SU-DHL-6 (cell line): Measurements from ENCODE around the gene AXDND1.

Experiments used
- H2AFZ ChIP-seq: fragments of 200-600 bp; sonication (generic); 2 replicates; pipeline ENCODE4 v1.6.1; 2014; ENCODE audit warnings: low read depth, mild to moderate bottlenecking, moderate library complexity, mixed read lengths, antibody characterized with exemption, low read length; ENCODE audit not compliant: severe bottlenecking
- H3F3A ChIP-seq: fragments of 200-600 bp; shearing (Covaris generic); 2 replicates; pipeline ENCODE4 v1.6.0; 2016; ENCODE audit warnings: antibody characterized with exemption, mild to moderate bottlenecking; ENCODE audit not compliant: insufficient read depth
- H3K27ac ChIP-seq: fragments of 200-600 bp; sonication (generic); 2 replicates; pipeline ENCODE4 v1.5.1; 2016; ENCODE audit warnings: low read depth, mild to moderate bottlenecking, low read length, moderate library complexity, mixed read lengths
- H3K27me3 ChIP-seq: fragments of 200-600 bp; sonication (generic), shearing (Covaris generic); 2 replicates; pipeline ENCODE4 v1.6.0; 2014; ENCODE audit warnings: mild to moderate bottlenecking, low read length
- H3K36me3 ChIP-seq: fragments of 200-600 bp; sonication (generic); 2 replicates; pipeline ENCODE4 v1.6.1; 2014; ENCODE audit warnings: mild to moderate bottlenecking, low read length, mixed read lengths
- H3K4me2 ChIP-seq: fragments of 300-600, 200-600 bp; shearing (Covaris generic), sonication (generic); 2 replicates; pipeline ENCODE4 v1.6.0; 2014; ENCODE audit warnings: low read length, low read depth, mild to moderate bottlenecking; ENCODE audit not compliant: poor library complexity, severe bottlenecking
- H3K4me3 ChIP-seq: fragments of 200-600 bp; sonication (generic); 2 replicates; pipeline ENCODE4 v1.5.1; 2014; ENCODE audit warnings: antibody characterized with exemption, low read length, mild to moderate bottlenecking, mixed read lengths; ENCODE audit not compliant: insufficient read depth, poor library complexity, severe bottlenecking
- H3K79me2 ChIP-seq: fragments of 200-600 bp; sonication (generic); 2 replicates; pipeline ENCODE4 v1.6.1; 2014; ENCODE audit warnings: mild to moderate bottlenecking, low read length, moderate library complexity; ENCODE audit not compliant: insufficient read depth
- H3K9ac ChIP-seq: fragments of 200-600 bp; sonication (generic); 2 replicates; pipeline ENCODE4 v1.7.0; 2014; ENCODE audit warnings: mild to moderate bottlenecking, low read length
- H3K9me2 ChIP-seq: fragments of 200-600 bp; sonication (generic); replicated peaks from 2 replicates; pipeline ENCODE4 v1.6.1; 2014; ENCODE audit warnings: low read length; ENCODE audit not compliant: insufficient read depth
- H3K9me3 ChIP-seq: fragments of 200-600 bp; sonication (generic); 2 replicates; pipeline ENCODE4 v1.6.1; 2014; ENCODE audit warnings: low read length, mixed read lengths; ENCODE audit not compliant: insufficient read depth
- H4K20me1 ChIP-seq: fragments of 200-600 bp; sonication (generic); 2 replicates; pipeline ENCODE4 v1.6.1; 2014; ENCODE audit warnings: low read depth, mild to moderate bottlenecking, antibody characterized with exemption, low read length, moderate library complexity, mixed read lengths
- CTCF ChIP-seq: fragments of 200-600 bp; sonication (generic); IDR thresholded peaks from one replicate; pipeline ENCODE4 v1.5.1; 2017; ENCODE audit warnings: antibody characterized with exemption, mild to moderate bottlenecking, low read length, moderate library complexity; ENCODE audit not compliant: insufficient read depth, poor library complexity, severe bottlenecking
- EZH2phosphoT487 ChIP-seq: fragments of 200-600 bp; sonication (generic), shearing (Covaris generic); conservative IDR thresholded peaks from 2 replicates; pipeline ENCODE4 v1.6.1; 2018; ENCODE audit warnings: mild to moderate bottlenecking, antibody characterized with exemption, low read length, moderate library complexity, mixed read lengths

AXDND1 gene

DNA sequence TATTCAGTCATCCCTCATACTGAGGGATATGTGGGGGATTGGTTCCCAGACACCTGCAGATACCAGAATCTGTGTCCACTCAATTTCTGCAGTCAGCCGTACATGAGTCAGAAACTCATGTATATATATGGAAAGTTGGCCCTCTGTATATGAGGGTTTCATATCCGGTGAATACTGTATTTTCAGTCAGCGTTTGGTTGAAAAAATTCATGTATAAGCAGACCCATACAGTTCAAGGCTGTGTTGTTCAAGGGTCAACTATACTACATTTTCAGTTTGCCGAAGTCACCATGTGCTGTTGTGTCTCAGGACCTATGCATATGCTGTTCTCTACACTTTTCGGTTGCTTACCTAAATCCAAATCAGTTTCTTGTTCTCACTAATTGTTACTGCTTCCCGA lies 10.5 kb downstream of the AXDND1 start:
- H3K36me3 ChIP-seq: no peaks in the 10 kb centered on the region
- H3F3A ChIP-seq: no peaks in the 10 kb centered on the region
- H2AFZ ChIP-seq: no peak overlapping the region
- no peaks in the 10 kb centered on the region for H3K27me3 ChIP-seq
- H3K9me3 ChIP-seq: no peaks in the 10 kb centered on the region
- H4K20me1 ChIP-seq: no peaks in the 10 kb centered on the region
- TF ChIP-seq CTCF (no peak), EZH2phosphoT487 (no peak)
- no peak overlapping the region for H3K9ac ChIP-seq
- no peaks in the 10 kb centered on the region for H3K79me2 ChIP-seq
- H3K4me2 ChIP-seq: no peak overlapping the region
- H3K4me3 ChIP-seq: no peak overlapping the region
- H3K27ac ChIP-seq: no peak overlapping the region
- H3K9me2 ChIP-seq: no peaks in the 10 kb centered on the region

- Histone ChIP-seq H3K4me3 (no peak overlapping the region), H3K9me3 (no peaks in the 10 kb centered on the region), H3K9me2 (no peaks in the 10 kb centered on the region), H3K27ac (no peak overlapping the region), H3K9ac (no peak overlapping the region), H3F3A (0 out of 2 replicates have a peak, but pooled peaks cover 3% of the 10 kb centered on the region), H3K79me2 (no peaks in the 10 kb centered on the region), H4K20me1 (no peaks in the 10 kb centered on the region), H3K36me3 (no peaks in the 10 kb centered on the region), H3K4me2 (no peak overlapping the region), H3K27me3 (no peaks in the 10 kb centered on the region), H2AFZ (no peak overlapping the region)
- TF ChIP-seq EZH2phosphoT487 (no peak), CTCF (no peak)
These were observed 14.5 kb downstream of the AXDND1 start for GRCh38 chr1:179380299-179380698.

DNA sequence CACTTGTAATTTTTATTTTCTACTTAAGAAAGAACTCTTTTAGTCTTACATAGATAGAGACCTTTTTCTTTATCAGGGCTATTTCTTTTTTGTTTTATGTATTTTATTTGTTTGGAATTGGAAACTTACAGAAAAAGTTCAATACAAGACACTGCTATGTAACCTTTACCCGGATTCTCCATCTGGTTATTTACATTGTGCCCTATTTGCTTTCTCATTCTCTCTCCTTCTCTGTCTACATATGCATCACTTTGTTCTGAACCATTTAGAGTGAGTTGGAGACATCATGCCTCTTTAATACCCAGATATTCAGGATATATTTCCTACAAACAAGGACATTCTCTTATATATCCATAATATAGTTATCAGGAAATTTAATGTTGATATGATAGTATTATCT lies 18.3 kb downstream of the AXDND1 start:
- Histone ChIP-seq H3K4me2 (no peak overlapping the region), H3K9me2 (no peaks in the 10 kb centered on the region), H3K36me3 (no peaks in the 10 kb centered on the region), H3K79me2 (no peaks in the 10 kb centered on the region), H3K27me3 (no peaks in the 10 kb centered on the region), H3K4me3 (no peak overlapping the region), H3K27ac (no peak overlapping the region), H3K9ac (no peak overlapping the region), H3F3A (0 out of 2 replicates have a peak, but pooled peaks cover 3% of the 10 kb centered on the region), H2AFZ (no peak overlapping the region), H3K9me3 (no peaks in the 10 kb centered on the region), H4K20me1 (no peaks in the 10 kb centered on the region)
- no peak for TF ChIP-seq EZH2phosphoT487
- TF ChIP-seq CTCF: no peak
